Measurements from ENCODE around the gene DPP4.
"Not testable (repeated sequence)": the region's sequence is repeated elsewhere in the genome, so short reads cannot be mapped to it uniquely, and the experiment has no call there.

Gene DPP4

GRCh38 chr2:162056796-162057399 is 17.1 kb downstream of the DPP4 start:
- no peak for DNase-seq

- DNase-seq: no peak
These were observed 20.2 kb downstream of the DPP4 start for GRCh38 chr2:162053808-162054155.

- no peak for DNase-seq
These were observed 20.8 kb downstream of the DPP4 start for GRCh38 chr2:162053066-162053807.

DNA sequence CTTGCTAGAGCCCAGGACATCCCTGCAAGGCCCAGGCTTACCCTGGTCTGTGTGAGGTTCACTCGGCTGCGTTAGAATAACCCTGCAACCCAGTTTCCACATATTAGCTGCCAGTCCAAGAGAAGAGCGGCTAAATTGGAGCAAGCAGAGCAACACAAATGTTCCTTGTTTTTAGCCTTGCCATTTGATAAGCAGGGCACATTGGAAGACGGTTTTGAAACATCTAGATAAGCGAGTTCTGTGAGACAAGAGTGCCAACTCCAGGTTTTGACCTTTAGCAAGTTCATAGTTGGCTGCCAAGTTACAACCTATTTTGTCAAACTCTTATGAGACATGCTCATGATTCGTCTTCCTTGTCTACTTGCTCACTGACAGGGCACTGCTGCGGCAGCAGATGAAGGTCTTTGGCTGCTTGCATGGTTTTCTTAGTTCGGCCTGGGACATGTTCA is 23.5 kb downstream of the DPP4 start:
- DNase-seq: no peak

DNA sequence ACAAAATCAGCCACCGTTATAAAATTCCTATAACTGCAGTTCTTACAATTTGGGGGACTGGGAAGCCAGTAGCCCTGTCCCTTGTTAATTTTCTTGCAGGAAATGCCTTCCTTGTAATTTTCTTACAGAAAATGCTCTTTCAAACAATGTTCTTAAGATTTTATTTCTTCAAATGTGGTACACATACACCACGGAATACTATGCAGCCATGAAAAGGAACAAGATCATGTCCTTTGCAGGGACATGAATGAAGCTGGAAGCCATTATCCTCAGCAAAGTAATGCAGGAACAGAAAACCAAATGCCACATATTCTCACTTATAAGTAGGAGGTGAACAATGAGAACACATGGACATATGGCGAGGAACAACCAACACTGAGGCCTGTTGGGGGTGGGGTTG is 24.9 kb downstream of the DPP4 start:
- not testable (repeated sequence) for DNase-seq

- no peak for DNase-seq
These were observed 29.4 kb downstream of the DPP4 start for GRCh38 chr2:162044586-162044985.

DNA sequence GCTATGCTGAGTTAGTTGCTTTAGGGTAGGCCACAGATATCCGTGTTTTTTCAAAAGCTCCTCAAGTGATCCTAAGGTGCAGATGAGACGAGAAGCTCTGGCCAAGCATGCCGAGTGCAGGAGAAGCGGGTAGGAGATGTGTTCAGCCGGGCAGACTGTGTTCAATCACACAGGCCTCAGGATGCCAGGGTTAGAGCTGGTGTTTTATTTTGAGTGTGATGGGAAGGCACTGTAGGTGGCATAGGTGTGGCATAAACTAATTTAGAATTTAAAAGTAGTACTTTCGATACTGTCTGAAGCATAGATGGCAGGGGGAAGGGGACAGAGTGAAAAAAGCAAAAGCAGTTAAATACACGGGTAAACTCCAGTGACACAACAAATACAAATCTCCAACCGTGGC is 30.9 kb downstream of the DPP4 start:
- DNase-seq: no peak

DNA sequence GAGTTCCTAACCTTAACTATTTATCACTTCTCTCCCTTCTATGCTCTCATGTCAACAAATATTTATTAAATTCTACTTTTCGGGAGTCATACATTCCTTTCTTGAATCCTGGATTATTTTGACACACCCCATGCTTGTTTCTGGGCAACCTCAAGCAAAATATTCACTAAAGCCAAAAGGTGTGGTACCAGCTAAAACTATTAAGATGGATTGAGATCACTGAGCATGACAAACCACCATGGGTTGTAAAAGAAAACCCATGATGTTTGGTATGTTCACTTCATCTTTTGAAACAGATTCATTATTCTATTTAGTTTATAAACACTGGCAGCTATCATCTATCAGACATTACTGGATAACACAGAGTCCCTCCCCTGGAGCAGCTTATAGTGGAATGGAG is 32.5 kb downstream of the DPP4 start:
- DNase-seq: no peak

- no peak for DNase-seq
These were observed 35.3 kb downstream of the DPP4 start for GRCh38 chr2:162038725-162039124.

DNA sequence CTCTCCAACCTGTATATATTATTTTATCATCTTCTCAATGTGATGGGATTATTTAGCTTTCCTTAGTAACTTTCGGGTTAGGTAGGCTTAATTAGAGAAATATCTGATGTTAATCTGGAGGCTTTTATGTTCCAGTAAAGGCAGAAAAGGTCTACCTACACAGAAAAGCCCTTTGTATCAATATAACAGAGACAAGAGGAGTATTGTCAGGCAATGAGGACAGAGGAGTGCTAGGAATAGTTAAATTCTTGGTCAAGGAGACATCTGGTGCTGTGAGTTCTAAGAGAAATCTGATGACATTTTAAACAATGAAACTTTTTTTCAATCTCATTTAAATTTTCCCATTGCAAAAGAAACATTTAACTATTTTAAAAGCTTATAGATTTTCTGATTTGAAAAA is 36.1 kb downstream of the DPP4 start:
- no peak for DNase-seq

GRCh38 chr2:162037028-162037795 is 36.8 kb downstream of the DPP4 start:
- no peak for DNase-seq

DNA sequence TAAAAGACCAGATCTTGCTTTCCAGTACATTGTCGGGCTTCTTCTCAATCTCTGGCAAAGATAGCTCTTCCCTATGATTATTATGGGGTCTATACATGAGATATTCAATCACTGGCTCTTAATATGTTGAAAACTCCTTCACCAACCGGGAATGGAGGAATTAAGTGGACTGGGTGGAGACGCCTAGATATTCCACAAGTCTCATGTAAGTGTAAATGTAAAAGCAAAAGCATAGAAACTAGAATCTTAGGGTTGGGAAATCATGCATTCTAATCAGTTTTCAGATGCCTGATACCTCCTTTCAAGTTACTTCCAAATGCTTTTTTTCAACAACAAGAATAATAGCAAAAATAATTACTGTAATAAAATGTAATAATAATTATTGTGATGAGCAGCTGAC is 38.0 kb downstream of the DPP4 start:
- DNase-seq: no peak

GRCh38 chr2:162030363-162031190 is 43.4 kb downstream of the DPP4 start:
- no peak for DNase-seq

- DNase-seq: no peak
These were observed 44.6 kb downstream of the DPP4 start for GRCh38 chr2:162029287-162029901.

- no peak for DNase-seq
These were observed 45.5 kb downstream of the DPP4 start for GRCh38 chr2:162028511-162028910.

- no peak for DNase-seq
These were observed 48.7 kb downstream of the DPP4 start for GRCh38 chr2:162025121-162025911.

DNA sequence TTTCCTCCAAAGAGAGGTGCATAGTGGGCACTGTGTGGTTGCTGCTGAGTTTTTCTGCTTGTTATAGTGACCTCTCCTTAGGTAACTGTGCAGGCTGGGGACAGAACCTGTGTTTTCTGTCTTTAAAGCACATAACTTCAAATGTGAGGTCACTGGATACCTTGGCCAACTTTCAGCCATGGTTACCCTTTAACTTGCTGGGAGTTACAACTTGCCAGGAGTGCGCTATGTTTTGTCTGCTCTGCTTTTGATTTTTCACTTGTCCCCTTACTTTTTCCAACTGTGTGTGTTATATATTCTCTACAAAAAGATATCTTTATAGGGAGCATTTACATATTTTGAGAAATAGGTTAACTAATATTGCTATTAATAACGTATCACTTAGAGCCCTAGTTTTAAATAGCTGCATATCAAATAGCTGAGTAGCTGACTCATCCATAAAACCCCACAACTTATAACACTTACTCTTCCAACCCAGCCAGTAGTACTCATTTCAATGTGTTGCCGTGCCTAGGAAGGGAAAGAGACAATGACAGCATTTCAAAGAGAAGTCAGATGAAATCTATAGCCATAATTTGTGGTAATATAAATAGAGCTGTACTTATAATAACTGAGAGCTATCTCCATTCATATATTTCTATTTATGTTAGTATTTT is 51.6 kb downstream of the DPP4 start:
- no peak for DNase-seq

DNA sequence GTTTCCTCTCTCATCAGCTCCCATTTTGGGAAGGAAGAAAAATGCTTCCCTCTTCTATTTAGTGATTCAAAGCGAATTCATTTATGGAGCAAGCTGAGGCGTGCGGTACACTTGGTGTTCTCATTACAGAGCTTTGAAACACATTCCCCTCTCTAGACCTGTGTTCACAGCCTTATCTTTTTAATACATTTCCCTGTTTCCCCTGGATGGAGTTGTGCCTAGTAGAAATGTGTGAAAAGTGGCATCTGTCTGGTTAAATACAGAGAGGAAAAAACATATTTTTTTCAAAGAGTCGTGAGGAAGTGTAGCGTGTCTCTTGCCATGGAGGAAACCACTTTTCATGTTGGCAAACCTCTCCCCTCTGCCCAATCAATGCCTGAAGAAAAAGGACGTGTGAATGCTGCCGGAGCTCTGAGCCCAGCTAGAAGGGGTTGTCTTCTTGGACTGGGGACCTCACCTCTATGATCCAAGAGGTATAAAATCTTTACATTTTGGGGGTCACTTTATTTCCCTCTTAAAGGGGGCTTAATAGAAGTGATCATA is 52.4 kb downstream of the DPP4 start:
- DNase-seq: no peak

GRCh38 chr2:162018530-162018929 is 55.5 kb downstream of the DPP4 start:
- DNase-seq: no peak

DNA sequence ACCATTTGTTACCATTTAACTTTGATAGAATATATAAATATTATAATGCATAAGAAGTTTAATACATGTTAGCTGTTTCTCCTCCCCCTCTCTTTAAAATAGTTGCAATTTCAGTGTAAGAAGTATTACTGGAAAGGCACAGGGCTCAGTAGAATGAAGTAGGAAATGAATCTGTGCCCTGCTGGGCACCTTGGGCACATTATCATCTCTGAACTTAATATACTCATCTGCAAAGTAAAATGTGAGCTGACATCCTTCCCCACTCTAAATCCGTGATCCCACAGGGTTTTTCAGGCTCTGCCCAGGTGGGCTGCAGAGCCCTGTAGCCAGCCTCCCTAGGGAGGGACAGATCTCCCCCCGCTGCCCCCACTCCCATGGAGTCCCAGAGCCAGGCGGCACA is 56.8 kb downstream of the DPP4 start:
- DNase-seq: no peak

- no peak for DNase-seq
These were observed 57.9 kb downstream of the DPP4 start for GRCh38 chr2:162016080-162016479.

All from DMS 273 treated with DMSO at 0.1 percent for 48 hours (cell line).